T-cell (primary cell): ENCODE results near the gene P2RX4. TPM values are rescaled to one million over a fixed set of nuclear protein-coding genes. Genes with fewer than 3 reads are reported as not detected.
"Not testable (repeated sequence)": the region's sequence is repeated elsewhere in the genome, so short reads cannot be mapped to it uniquely, and the experiment has no call there.

Experiments used
- ATAC-seq, 4 experiments: fragments of 200-7000 bp in 3 of 4; fragments of 150-1000 bp in 1 of 4; cut with Tn5 transposase; replicated peaks in 1 of 4; 1 replicate in 3 of 4; 2 replicates in 1 of 4; pipeline ENCODE4 v1.10.0; 2021; ENCODE audit warnings: moderate library complexity in 3 of 4, mild to moderate bottlenecking in 2 of 4, moderate number of reproducible peaks in 1 of 4
- CTCF ChIA-PET, 2 donors: fragments of 300-600 bp; sonication (Branson Sonifier 250); formaldehyde crosslinking; loops; one replicate each; lab custom pipeline; 2022; ENCODE audit warnings: antibody characterized with exemption in 2 of 2; lab: Charles Lee
- POLR2A ChIA-PET, 2 donors: fragments of 300-600 bp; sonication (Branson Sonifier 250); formaldehyde crosslinking; loops; one replicate each; lab custom pipeline; 2022; ENCODE audit warnings: antibody characterized with exemption in 2 of 2; lab: Charles Lee
- DNase-seq, 35 experiments: peaks; one replicate each; pipeline versions ENCODE4 v3.0.0 to v3.0.0-alpha.2; 2013 to 2023
- H3K27ac ChIP-seq: one replicate; pipeline ENCODE4 v1.5.1; 2013; ENCODE audit warnings: low read length
- H3K27me3 ChIP-seq, 2 experiments: replicated peaks in 1 of 2; 1 replicate in 1 of 2; 2 replicates in 1 of 2; pipeline versions ENCODE4 v1.6.1 to v1.7.0; 2013; ENCODE audit warnings: low read length in 1 of 2, mixed read lengths in 1 of 2; ENCODE audit not compliant: control insufficient read depth in 2 of 2, insufficient read depth in 2 of 2; ENCODE audit errors: extremely low read depth in 1 of 2
- H3K36me3 ChIP-seq, 2 donors: 1 replicate in 1 of 2; 2 replicates in 1 of 2; pipeline versions ENCODE4 v1.6.1 to v1.7.0; 2013; ENCODE audit warnings: low read length in 1 of 2; ENCODE audit not compliant: control insufficient read depth in 2 of 2, insufficient read depth in 1 of 2; ENCODE audit errors: extremely low read depth in 1 of 2
- H3K4me1 ChIP-seq, 2 experiments: 1 replicate in 1 of 2; 2 replicates in 1 of 2; pipeline versions ENCODE4 v1.6.1 to v1.7.0; 2013; ENCODE audit warnings: low read length in 2 of 2, mixed read lengths in 1 of 2; ENCODE audit not compliant: insufficient read depth in 2 of 2, control insufficient read depth in 1 of 2; ENCODE audit errors: extremely low read depth in 1 of 2
- H3K4me3 ChIP-seq, 2 donors: 1 replicate in 1 of 2; 2 replicates in 1 of 2; pipeline versions ENCODE4 v1.5.1 to v1.7.0; 2013; ENCODE audit warnings: mild to moderate bottlenecking in 2 of 2, low read length in 1 of 2, moderate library complexity in 1 of 2; ENCODE audit not compliant: control insufficient read depth in 1 of 2; ENCODE audit errors: extremely low read depth in 1 of 2
- H3K9me3 ChIP-seq: 2 replicates; pipeline ENCODE4 v1.7.0; 2013
- H3K27ac Mint-ChIP-seq, 2 donors: one replicate each; pipeline ENCODE4 v1.8.0; 2020 to 2021; ENCODE audit warnings: mild to moderate bottlenecking in 2 of 2, mixed read lengths in 2 of 2
- H3K27me3 Mint-ChIP-seq, 2 donors: one replicate each; pipeline ENCODE4 v1.8.0; 2021 to 2022; ENCODE audit warnings: mixed read lengths in 2 of 2
- H3K36me3 Mint-ChIP-seq: one replicate; pipeline ENCODE4 v1.8.0; 2021; ENCODE audit warnings: mixed read lengths
- H3K4me1 Mint-ChIP-seq, 3 donors: one replicate each; pipeline ENCODE4 v1.8.0; 2020 to 2022; ENCODE audit warnings: mixed read lengths in 3 of 3, mild to moderate bottlenecking in 1 of 3
- H3K4me3 Mint-ChIP-seq, 3 donors: one replicate each; pipeline ENCODE4 v1.8.0; 2020 to 2022; ENCODE audit warnings: mild to moderate bottlenecking in 3 of 3, mixed read lengths in 3 of 3, moderate library complexity in 3 of 3
- H3K9me3 Mint-ChIP-seq, 3 donors: one replicate each; pipeline ENCODE4 v1.8.0; 2020 to 2022; ENCODE audit warnings: mixed read lengths in 3 of 3
- WGBS: methylation state at CpG from one replicate; pipeline ENCODE4 v1.1.5; 2013; ENCODE audit warnings: missing lambda C conversion rate; ENCODE audit not compliant: insufficient coverage; 5-methylcytosine and 5-hydroxymethylcytosine counted together
- total RNA-seq, 35 experiments: library from RNA in 6 of 35; stranded (reverse) in 6 of 35; fragments of 120-200 nt in 1 of 35; gene quantifications; one replicate each; pipeline versions ENCODE4 v1.2.1 to v1.2.4 and lab custom pipeline; 2013 to 2026

Gene P2RX4
- total RNA-seq, 5 donors from 2014 or later (not counting 1 experiment from before 2014, with no cell fraction given) = 36.2 to 62.3 (median 36.9) TPM

DNA sequence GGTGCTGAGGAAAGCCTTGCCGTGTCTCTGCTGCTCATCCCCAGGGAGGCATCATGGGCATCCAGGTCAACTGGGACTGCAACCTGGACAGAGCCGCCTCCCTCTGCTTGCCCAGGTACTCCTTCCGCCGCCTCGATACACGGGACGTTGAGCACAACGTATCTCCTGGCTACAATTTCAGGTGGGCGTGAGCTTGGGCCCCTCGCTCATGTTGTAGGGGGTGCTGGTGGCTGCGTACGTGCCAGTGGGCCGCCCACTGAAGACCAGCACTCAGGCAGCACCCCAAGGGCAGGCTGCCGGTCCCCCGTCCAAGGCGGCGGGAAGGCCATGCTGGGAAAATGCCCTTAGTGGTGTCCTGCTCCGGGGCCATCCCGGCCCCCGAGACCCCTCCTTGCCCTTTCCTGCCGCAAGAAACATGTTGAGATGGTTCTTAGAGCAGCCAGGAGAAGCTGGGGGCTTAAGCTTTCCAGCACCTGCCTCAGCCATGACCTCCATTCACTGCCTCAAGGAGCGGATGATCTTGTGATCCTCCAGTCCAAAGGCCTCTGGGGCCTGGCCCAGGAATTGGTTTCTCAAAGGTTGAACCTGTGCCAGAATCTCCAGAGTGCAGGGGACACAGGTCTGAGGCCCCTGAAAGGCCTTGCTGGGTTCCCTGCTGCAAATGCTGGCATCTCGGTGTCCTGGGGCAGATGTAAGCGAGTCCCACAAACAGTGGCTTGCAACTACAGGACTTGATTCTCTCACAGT lies 19.2 kb downstream of the P2RX4 start:
- CTCF ChIA-PET = interaction anchor here in 1 of 2 donors (0.5 kb wide), 1 partner anchor 69 kb away, joined by 5 read pairs; no protein-coding TSS in a partner anchor
- Histone ChIP-seq H3K4me1 (peaks cover 13 to 45% of the 10 kb centered on the region in 2 experiments), H3K9me3 (no peaks in the 10 kb centered on the region), H3K4me3 (no peak overlapping the region), H3K36me3 (peaks cover 4 to 44% of the 10 kb centered on the region in 2 donors), H3K27ac (no peak overlapping the region), H3K27me3 (no peaks in the 10 kb centered on the region)
- no peaks in the 10 kb centered on the region for H3K27me3 Mint-ChIP-seq
- H3K9me3 Mint-ChIP-seq = no peaks in the 10 kb centered on the region
- no peak overlapping the region for H3K4me3 Mint-ChIP-seq
- peaks cover 37 to 44% (median 38%) of the 10 kb centered on the region in 3 donors for H3K4me1 Mint-ChIP-seq
- no peak for DNase-seq
- H3K36me3 Mint-ChIP-seq = peaks cover 34% of the 10 kb centered on the region
- H3K27ac Mint-ChIP-seq = peak overlapping the region in 1 of 2 donors; percentile 23
- POLR2A ChIA-PET = no interaction called here
- ATAC-seq = no peak
- WGBS = 99% methylated on average over 12 of the region's 24 CpGs

- not testable (repeated sequence) for H3K4me3 Mint-ChIP-seq, H3K4me3 ChIP-seq, H3K9me3 ChIP-seq, H3K27me3 ChIP-seq, H3K27me3 Mint-ChIP-seq, H3K9me3 Mint-ChIP-seq, H3K27ac ChIP-seq
- Mint-ChIP-seq H3K36me3 (peaks cover 36% of the 10 kb centered on the region), H3K27ac (peak overlapping the region; percentile 6 to 58), H3K4me1 (peaks cover 28 to 35% (median 30%) of the 10 kb centered on the region in 3 donors)
- POLR2A ChIA-PET = interaction anchor here in 1 of 2 donors (0.7 kb wide), 1 partner anchor 10 kb away, joined by 3 read pairs; no protein-coding TSS in a partner anchor
- ATAC-seq (peak; percentile 60 to 83 (median 67)), DNase-seq (peak in 23 of 35 experiments; percentile 26 to 75 (median 37))
- Histone ChIP-seq H3K4me1 (peaks cover 7 to 36% of the 10 kb centered on the region in 2 experiments), H3K36me3 (peaks cover 4 to 46% of the 10 kb centered on the region in 2 donors)
- 40% methylated on average over 13 of the region's 19 CpGs for WGBS
- CTCF ChIA-PET = interaction anchor here (0.5 to 1.4 kb wide), 3 partner anchors 9 to 68 kb away, joined by 3 to 5 read pairs (median 3); no protein-coding TSS in a partner anchor
These were observed 20.1 kb downstream of the P2RX4 start for GRCh38 chr12:121229826-121230537.

DNA sequence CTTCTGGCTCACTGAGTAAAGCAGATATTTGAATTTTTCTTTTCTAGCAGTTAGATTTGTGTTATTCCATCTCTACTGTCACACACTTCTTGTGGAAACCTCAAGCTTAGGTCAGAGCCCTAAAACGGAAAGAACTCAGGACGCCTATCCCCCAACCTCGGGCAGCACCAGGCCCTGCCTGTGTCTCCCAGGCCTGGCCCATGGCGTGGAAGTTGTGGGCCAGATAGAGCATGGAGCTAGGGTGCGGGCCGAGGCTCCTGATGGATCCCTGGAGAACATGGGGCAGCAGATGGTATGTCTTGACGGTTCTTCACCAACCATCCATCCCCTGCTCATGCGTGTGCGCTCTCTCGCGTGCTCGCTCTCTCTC lies 20.6 kb downstream of the P2RX4 start:
- ChIA-PET POLR2A (interaction anchor here in 1 of 2 donors (0.7 kb wide), 1 partner anchor 9 kb away, joined by 3 read pairs; no protein-coding TSS in a partner anchor), CTCF (interaction anchor here (0.5 to 1.4 kb wide), 3 partner anchors 9 to 21 kb away, joined by 3 to 4 read pairs (median 3); no protein-coding TSS in a partner anchor)
- Mint-ChIP-seq H3K4me3 (no peak overlapping the region), H3K36me3 (peaks cover 36% of the 10 kb centered on the region), H3K4me1 (peaks cover 26 to 31% (median 27%) of the 10 kb centered on the region in 3 donors), H3K9me3 (no peaks in the 10 kb centered on the region), H3K27me3 (no peaks in the 10 kb centered on the region), H3K27ac (no peak overlapping the region)
- DNase-seq = no peak
- Histone ChIP-seq H3K9me3 (no peaks in the 10 kb centered on the region), H3K4me1 (peaks cover 6 to 31% of the 10 kb centered on the region in 2 experiments), H3K36me3 (peaks cover 4 to 49% of the 10 kb centered on the region in 2 donors), H3K27me3 (no peaks in the 10 kb centered on the region), H3K4me3 (no peak overlapping the region), H3K27ac (no peak overlapping the region)
- ATAC-seq = no peak
- WGBS = 95% methylated on average over 4 of the region's 12 CpGs

DNA sequence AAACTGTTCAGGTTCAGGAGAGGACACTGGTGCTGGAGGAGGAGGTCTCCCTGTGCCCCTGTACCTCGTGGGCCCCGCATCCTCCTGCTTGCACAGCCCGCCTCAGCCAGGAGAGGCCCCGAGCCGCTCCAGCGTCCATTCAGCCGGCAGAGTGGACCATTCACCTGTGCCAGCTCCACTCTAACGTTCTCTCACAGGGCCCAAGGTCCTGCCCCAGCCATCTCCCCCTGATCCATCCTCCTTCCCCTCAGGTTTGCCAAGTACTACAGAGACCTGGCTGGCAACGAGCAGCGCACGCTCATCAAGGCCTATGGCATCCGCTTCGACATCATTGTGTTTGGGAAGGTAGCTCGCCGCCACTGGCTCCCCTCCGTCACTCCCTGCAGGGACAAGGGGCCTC lies 22.2 kb downstream of the P2RX4 start:
- Histone ChIP-seq H3K36me3 (peaks cover 4 to 51% of the 10 kb centered on the region in 2 donors), H3K27me3 (no peaks in the 10 kb centered on the region), H3K9me3 (no peaks in the 10 kb centered on the region), H3K27ac (no peak overlapping the region), H3K4me3 (no peak overlapping the region), H3K4me1 (peaks cover 2 to 14% of the 10 kb centered on the region in 2 experiments)
- Mint-ChIP-seq H3K27ac (peak overlapping the region in 1 of 2 donors; percentile 32), H3K9me3 (no peaks in the 10 kb centered on the region), H3K36me3 (peaks cover 41% of the 10 kb centered on the region), H3K27me3 (no peaks in the 10 kb centered on the region), H3K4me3 (no peak overlapping the region), H3K4me1 (peaks cover 14 to 17% (median 15%) of the 10 kb centered on the region in 3 donors)
- ATAC-seq = no peak
- 88% methylated on average over 11 of the region's 16 CpGs for WGBS
- ChIA-PET CTCF (no interaction called here), POLR2A (no interaction called here)
- DNase-seq = no peak

DNA sequence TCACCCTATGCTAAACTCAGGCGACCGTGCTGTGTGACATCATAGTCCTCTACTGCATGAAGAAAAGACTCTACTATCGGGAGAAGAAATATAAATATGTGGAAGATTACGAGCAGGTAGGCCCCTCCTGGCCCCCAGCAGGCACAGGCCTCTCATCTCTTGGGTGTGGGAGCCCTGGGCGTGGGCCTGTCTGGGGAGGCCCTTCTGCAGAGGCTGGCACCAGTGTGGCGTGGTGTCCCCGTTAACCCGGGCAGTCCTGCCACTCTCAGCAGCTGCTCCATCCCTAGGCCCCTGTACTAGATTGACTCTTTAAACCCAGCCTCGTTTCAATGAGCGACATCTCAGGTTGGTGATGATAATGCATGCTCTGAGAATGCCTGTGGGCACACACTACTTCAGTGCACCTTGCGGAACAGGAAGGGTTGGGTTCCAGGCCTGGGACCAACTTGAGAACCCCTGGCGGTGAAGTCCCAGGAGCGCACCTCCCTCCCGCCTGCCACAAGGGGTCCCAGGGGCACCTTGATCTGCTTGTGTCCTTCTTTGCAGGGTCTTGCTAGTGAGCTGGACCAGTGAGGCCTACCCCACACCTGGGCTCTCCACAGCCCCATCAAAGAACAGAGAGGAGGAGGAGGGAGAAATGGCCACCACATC lies 23.2 kb downstream of the P2RX4 start:
- ChIA-PET POLR2A (interaction anchor here in 1 of 2 donors (0.5 kb wide), 1 partner anchor 42 kb away, joined by 6 read pairs; no protein-coding TSS in a partner anchor), CTCF (no interaction called here)
- Histone ChIP-seq H3K27ac (no peak overlapping the region), H3K4me1 (peaks cover 2 to 9% of the 10 kb centered on the region in 2 experiments), H3K9me3 (no peaks in the 10 kb centered on the region), H3K4me3 (no peak overlapping the region), H3K27me3 (no peaks in the 10 kb centered on the region), H3K36me3 (peaks cover 4 to 51% of the 10 kb centered on the region in 2 donors)
- DNase-seq = no peak
- Mint-ChIP-seq H3K4me3 (no peak overlapping the region), H3K27ac (no peak overlapping the region), H3K27me3 (no peaks in the 10 kb centered on the region), H3K9me3 (no peaks in the 10 kb centered on the region), H3K36me3 (peaks cover 38% of the 10 kb centered on the region), H3K4me1 (peaks cover 10 to 15% (median 12%) of the 10 kb centered on the region in 3 donors)
- 91% methylated on average over 11 of the region's 14 CpGs for WGBS
- no peak for ATAC-seq

DNA sequence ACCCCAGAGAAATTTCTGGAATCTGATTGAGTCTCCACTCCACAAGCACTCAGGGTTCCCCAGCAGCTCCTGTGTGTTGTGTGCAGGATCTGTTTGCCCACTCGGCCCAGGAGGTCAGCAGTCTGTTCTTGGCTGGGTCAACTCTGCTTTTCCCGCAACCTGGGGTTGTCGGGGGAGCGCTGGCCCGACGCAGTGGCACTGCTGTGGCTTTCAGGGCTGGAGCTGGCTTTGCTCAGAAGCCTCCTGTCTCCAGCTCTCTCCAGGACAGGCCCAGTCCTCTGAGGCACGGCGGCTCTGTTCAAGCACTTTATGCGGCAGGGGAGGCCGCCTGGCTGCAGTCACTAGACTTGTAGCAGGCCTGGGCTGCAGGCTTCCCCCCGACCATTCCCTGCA lies 23.7 kb downstream of the P2RX4 start:
- Mint-ChIP-seq H3K27me3 (no peaks in the 10 kb centered on the region), H3K9me3 (no peaks in the 10 kb centered on the region), H3K27ac (no peak overlapping the region), H3K4me3 (no peak overlapping the region), H3K36me3 (peaks cover 36% of the 10 kb centered on the region), H3K4me1 (peaks cover 11 to 16% (median 15%) of the 10 kb centered on the region in 3 donors)
- H3K27me3 ChIP-seq = no peaks in the 10 kb centered on the region
- no peaks in the 10 kb centered on the region for H3K9me3 ChIP-seq
- peaks cover 4 to 49% of the 10 kb centered on the region in 2 donors for H3K36me3 ChIP-seq
- CTCF ChIA-PET = no interaction called here
- WGBS = 96% methylated on average over 11 of the region's 11 CpGs
- H3K4me1 ChIP-seq = peaks cover 5 to 15% of the 10 kb centered on the region in 2 experiments
- no peak overlapping the region for H3K27ac ChIP-seq
- no peak overlapping the region for H3K4me3 ChIP-seq
- POLR2A ChIA-PET = interaction anchor here in 1 of 2 donors (0.5 kb wide), 1 partner anchor 41 kb away, joined by 6 read pairs; no protein-coding TSS in a partner anchor
- no peak for ATAC-seq
- DNase-seq = no peak
